ENCODE results near the gene GSG1L2.

GSG1L2 gene

GRCh38 chr17:9839433-9839832 lies 17.6 kb upstream of the GSG1L2 start (continued):
- TF ChIP-seq CSRNP3 (CRISPR knock-in tag; IDR thresholded peaks at IDR 0.05), result no peak

- TF ChIP-seq ZFP3 (CRISPR knock-in tag; IDR thresholded peaks at IDR 0.05), result no peak
- no peak for TF ChIP-seq CSDC2 (CRISPR knock-in tag; IDR thresholded peaks at IDR 0.05)
- TF ChIP-seq TCF4 (CRISPR knock-in tag; IDR thresholded peaks at IDR 0.05; ENCODE audit: borderline replicate concordance), result no peak
- ATAC-seq, result no peak
Measured at GRCh38 chr17:9837551-9838471, 15.9 kb upstream of the GSG1L2 start.

GRCh38 chr17:9833922-9834321 lies 12.0 kb upstream of the GSG1L2 start:
- TF ChIP-seq CSDC2 (CRISPR knock-in tag; IDR thresholded peaks at IDR 0.05), result no peak
- no peak for TF ChIP-seq ZNF8 (CRISPR knock-in tag; IDR thresholded peaks at IDR 0.05)
- TF ChIP-seq BACH2 (CRISPR knock-in tag; IDR thresholded peaks at IDR 0.05; ENCODE audit: borderline replicate concordance), result no peak
- TF ChIP-seq, protein P1, sequence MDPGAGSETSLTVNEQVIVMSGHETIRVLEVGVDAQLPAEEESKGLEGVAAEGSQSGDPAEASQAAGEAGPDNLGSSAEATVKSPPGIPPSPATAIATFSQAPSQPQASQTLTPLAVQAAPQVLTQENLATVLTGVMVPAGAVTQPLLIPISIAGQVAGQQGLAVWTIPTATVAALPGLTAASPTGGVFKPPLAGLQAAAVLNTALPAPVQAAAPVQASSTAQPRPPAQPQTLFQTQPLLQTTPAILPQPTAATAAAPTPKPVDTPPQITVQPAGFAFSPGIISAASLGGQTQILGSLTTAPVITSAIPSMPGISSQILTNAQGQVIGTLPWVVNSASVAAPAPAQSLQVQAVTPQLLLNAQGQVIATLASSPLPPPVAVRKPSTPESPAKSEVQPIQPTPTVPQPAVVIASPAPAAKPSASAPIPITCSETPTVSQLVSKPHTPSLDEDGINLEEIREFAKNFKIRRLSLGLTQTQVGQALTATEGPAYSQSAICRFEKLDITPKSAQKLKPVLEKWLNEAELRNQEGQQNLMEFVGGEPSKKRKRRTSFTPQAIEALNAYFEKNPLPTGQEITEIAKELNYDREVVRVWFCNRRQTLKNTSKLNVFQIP (CRISPR knock-in tag; IDR thresholded peaks at IDR 0.05; ENCODE audit: borderline replicate concordance, low read depth), result no peak
- TF ChIP-seq PPARA (CRISPR knock-in tag; IDR thresholded peaks at IDR 0.05; ENCODE audit: borderline replicate concordance), result no peak
- TF ChIP-seq TSHZ2 (CRISPR knock-in tag; IDR thresholded peaks at IDR 0.05), result no peak
- TF ChIP-seq RARB (CRISPR knock-in tag; IDR thresholded peaks at IDR 0.05), result no peak
- TF ChIP-seq, protein P2, sequence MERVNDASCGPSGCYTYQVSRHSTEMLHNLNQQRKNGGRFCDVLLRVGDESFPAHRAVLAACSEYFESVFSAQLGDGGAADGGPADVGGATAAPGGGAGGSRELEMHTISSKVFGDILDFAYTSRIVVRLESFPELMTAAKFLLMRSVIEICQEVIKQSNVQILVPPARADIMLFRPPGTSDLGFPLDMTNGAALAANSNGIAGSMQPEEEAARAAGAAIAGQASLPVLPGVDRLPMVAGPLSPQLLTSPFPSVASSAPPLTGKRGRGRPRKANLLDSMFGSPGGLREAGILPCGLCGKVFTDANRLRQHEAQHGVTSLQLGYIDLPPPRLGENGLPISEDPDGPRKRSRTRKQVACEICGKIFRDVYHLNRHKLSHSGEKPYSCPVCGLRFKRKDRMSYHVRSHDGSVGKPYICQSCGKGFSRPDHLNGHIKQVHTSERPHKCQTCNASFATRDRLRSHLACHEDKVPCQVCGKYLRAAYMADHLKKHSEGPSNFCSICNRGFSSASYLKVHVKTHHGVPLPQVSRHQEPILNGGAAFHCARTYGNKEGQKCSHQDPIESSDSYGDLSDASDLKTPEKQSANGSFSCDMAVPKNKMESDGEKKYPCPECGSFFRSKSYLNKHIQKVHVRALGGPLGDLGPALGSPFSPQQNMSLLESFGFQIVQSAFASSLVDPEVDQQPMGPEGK (CRISPR knock-in tag; IDR thresholded peaks at IDR 0.05; ENCODE audit: borderline replicate concordance), result no peak
- no peak for TF ChIP-seq ZFP30 (CRISPR knock-in tag; IDR thresholded peaks at IDR 0.05)
- TF ChIP-seq CREB5 (CRISPR knock-in tag; IDR thresholded peaks at IDR 0.05; ENCODE audit: low read depth), result no peak
- TF ChIP-seq CSRNP3 (CRISPR knock-in tag; IDR thresholded peaks at IDR 0.05), result no peak
- no peak for TF ChIP-seq ZNF565 (CRISPR knock-in tag; conservative IDR thresholded peaks at IDR 0.05; ENCODE audit: low read depth)
- no peak for TF ChIP-seq ESRRG (CRISPR knock-in tag; IDR thresholded peaks at IDR 0.05)
- TF ChIP-seq OSR1 (CRISPR knock-in tag; IDR thresholded peaks at IDR 0.05), result no peak
- no peak for TF ChIP-seq TOX (CRISPR knock-in tag; IDR thresholded peaks at IDR 0.05; ENCODE audit: borderline replicate concordance)
- TF ChIP-seq ZC3H10 (CRISPR knock-in tag; IDR thresholded peaks at IDR 0.05), result no peak
- no peak for TF ChIP-seq SNAI2 (CRISPR knock-in tag; IDR thresholded peaks at IDR 0.05)
- no peak for TF ChIP-seq ISL1 (CRISPR knock-in tag; IDR thresholded peaks at IDR 0.05)
- ATAC-seq, result no peak

All from SK-N-SH treated with all-trans-retinoic acid at 6 μM for 48 hours (cell line).